ENCODE data around the gene PSMB2. TPM values are rescaled to one million over a fixed set of nuclear protein-coding genes. Genes with fewer than 3 reads are reported as not detected.

PSMB2 gene
- total RNA-seq, 1 donor from 2014 or later, result 54.1 TPM

DNA sequence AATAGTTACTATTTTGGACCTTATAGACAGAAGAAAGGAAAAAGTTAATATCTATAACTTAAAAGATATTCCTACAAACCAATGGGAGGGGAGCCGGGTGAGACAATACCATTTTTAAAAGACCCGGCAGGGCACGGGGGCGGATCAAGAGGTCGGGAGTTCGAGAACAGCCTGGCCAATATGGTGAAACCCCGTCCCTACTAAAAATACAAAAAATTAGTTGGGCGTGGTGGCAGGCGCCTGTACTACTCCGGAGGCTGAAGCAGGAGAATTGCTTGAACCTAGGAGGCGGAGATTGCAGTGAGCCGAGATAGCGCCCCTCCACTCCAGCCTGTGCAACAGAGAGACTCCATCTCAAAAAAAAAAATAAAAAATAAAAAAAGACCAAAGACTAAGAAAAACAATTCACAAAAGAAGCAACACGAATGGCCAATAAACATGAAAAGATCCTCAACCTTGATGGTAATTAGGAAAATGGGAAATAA is 1.2 kb upstream of the PSMB2 start:
- DNase-seq (ENCODE audit: low spot score), result no peak

GRCh38 chr1:35640380-35641232 is 720 bp downstream of the PSMB2 start:
- DNase-seq (ENCODE audit: low spot score), result no peak

- no peak for DNase-seq (ENCODE audit: low spot score)
These were observed 3.9 kb downstream of the PSMB2 start for GRCh38 chr1:35637401-35637809.

- DNase-seq (ENCODE audit: low spot score), result no peak
These were observed 7.8 kb downstream of the PSMB2 start for GRCh38 chr1:35633547-35633946.

DNA sequence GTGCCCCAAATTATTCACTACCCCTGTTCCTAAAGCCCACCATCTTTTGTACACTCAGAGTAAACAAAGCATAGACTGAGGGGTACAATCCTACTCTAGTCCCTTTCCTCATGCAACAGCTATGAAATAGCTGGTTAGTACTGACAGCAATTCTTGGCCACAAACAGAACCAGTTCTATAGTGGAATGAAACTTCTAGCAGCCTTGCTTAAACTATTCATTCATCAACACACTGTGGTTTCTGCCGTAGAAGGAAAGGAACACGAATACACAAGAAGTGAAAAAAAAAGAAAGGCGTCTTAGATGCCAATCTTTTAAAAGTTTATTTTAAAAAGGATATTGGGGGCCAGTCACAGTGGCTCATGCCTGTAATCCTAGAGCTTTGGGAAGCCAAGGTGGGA is 9.9 kb downstream of the PSMB2 start:
- DNase-seq (ENCODE audit: low spot score), result no peak

DNA sequence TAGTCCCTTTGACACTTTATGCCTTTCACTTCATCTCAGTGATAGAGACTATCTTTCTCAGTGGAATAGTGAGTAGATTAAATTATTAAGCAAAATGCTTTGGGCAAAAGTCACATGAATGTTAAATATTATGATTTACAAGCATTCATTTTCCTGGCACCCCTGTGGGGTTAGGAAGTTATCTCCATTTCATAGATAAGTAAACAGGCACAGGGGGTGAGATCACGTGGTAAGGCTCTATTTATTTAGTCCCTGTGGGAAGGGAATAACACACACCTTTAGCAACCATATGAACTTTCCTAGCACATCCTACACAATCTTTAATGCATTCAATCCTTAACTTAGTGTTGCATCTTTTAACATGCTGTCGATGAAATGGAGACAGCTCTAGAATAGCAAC is 12.3 kb downstream of the PSMB2 start:
- no peak for DNase-seq (ENCODE audit: low spot score)

DNA sequence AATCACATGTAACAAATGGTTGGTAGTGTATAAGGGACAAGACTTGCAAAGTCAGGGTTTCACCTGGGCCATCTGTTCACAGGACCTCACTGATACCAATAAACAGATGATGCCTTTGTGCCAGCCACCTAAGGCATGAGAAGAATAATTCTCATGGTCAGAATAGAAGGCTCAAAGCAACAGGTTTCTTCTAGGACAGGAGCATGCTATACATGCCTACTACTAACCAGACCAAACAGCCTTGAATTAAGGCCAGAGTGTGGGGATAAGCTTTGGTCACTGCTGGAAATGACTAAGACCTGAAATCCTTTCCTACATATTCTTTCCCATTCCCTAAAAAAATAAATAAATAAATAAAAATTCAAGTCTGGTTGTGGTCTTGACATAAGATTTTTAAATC is 17.5 kb downstream of the PSMB2 start:
- DNase-seq (ENCODE audit: low spot score), result no peak

DNA sequence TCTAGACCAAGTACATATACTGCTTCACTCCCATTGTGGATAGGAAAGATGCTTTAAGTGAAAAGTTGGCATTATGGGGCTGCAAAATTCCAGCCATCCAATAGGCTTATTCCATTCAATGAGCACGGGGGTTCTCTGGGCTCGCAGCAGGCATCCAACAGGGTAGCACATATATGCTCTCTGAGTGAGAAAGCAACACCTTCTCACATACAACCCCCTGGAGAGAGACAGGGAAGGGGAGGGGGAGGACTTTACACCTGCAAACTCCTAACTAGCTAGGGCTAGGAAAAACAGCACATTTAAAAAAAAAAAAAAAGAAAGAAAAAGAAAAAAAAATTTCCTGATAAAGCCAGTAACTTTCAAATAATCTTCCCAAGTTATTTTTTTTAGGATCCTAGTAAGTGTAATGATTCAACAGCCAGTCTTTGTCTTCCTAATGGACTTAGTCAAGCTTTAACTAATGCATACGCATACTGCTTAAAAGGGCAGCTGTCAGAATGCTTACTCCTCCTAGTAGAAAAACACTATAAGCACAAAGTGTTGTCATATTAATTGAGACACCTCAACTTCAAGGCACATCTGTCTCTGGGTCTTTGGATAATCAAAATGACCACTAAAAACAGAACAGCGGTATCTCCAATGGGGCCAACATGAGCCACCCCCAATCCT is 18.7 kb downstream of the PSMB2 start:
- no peak for DNase-seq (ENCODE audit: low spot score)

GRCh38 chr1:35619237-35620121 is 21.8 kb downstream of the PSMB2 start:
- no peak for DNase-seq (ENCODE audit: low spot score)

GRCh38 chr1:35615440-35615839 is 25.9 kb downstream of the PSMB2 start:
- DNase-seq (ENCODE audit: low spot score), result no peak

DNA sequence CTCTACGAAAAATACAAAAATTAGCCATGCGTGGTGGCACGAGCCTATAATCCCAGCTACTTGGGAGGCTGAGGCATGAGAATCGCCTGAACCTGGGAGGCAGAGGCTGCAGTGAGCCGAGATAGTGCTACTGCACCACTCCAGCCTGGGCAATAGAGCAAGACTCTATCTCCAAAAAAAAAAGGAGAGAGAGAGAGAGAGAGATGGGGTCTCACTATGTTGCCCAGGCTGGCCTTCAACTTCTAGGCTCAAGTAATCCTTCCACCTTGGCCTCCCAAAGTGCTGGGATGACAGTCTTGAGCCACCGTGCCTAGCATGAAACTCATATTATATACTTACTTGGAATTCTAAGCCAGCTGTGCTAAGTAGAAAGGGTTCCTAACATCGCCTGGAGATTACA is 29.7 kb downstream of the PSMB2 start:
- no peak for DNase-seq (ENCODE audit: low spot score)

- DNase-seq (ENCODE audit: low spot score), result no peak
These were observed 35.5 kb downstream of the PSMB2 start for GRCh38 chr1:35605867-35606182.

DNA sequence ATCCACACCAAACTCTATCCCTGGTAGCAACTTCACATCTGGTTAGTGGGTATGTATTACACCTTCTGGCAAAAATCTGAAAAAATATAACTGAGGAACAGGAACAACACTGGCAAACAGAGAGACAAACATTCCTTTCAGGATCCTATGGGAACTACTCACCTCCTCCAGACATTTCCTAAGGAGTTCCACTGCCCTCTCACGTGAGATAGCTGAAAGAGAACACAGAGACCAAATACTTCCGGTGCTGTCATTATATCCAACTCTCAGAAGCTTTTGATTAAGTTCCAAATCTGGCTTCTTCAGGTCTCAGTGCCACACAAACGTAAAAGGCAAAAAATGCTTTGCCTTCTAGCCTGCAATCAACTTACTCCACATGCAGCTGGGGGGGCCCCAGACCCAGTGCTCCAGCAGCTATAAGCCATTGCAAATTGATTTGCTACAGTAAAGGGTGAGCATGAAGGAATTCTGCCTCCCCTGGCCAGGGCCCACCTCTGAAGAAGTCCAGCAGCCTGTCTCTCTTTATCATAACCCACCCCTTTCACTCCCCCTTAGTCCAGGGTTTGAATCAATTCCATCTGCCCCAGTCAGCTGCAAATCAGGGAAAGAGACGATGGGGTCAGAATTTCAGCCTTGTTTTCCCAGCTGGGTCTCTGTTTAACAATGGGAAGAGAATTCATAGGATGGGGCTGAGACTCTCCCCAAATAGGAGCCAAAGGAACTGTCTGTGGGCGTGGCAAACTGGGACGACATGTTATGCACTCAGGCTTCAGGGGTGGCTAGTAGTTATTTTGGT is 36.1 kb downstream of the PSMB2 start:
- DNase-seq (ENCODE audit: low spot score), result no peak

DNA sequence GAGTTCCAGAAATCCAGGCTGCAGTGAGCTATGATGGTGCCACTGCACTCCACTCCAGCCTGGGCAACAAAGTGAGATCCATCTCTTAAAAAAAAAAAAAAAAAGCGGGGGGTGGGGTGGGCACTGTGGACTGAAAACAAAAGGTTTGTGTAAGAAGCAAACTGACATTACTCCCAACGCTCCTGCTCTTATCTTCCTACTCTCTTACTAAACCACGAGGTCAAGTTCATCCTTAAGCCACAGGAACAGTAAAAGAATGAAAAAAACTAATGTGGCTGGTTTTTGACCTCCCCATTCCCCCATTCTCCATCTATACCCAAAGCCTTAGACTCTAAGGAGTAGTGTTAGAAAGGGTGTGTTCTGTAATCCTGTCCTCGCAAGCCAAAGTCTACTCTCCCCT is 37.4 kb downstream of the PSMB2 start:
- no peak for DNase-seq (ENCODE audit: low spot score)

GRCh38 chr1:35603468-35603867 is 37.9 kb downstream of the PSMB2 start:
- DNase-seq (ENCODE audit: low spot score), result no peak

- no peak for DNase-seq (ENCODE audit: low spot score)
These were observed 40.7 kb downstream of the PSMB2 start for GRCh38 chr1:35600593-35600992.

GRCh38 chr1:35599411-35599810 is 41.9 kb downstream of the PSMB2 start:
- no peak for DNase-seq (ENCODE audit: low spot score)

DNA sequence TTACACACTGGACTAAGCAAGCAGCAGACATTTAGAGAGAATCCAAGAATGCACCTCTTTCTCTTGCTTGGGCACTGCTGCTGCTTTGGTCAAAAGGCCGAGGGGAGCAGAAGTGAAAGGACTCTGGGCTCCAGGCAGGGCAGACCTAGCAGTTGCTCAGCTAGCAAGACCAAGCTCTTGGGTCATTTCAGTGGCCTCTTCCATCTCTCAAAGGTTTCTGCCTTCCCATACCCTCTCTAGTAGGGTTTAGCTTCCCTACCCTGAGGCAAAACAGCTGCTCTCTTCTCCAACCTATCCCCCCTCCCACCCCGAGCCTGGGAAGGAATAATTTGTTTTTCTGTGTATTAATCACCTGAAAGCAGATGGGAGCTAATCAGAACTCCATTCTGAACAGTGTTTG is 42.4 kb downstream of the PSMB2 start:
- DNase-seq (ENCODE audit: low spot score), result no peak

- no peak for DNase-seq (ENCODE audit: low spot score)
These were observed 43.5 kb downstream of the PSMB2 start for GRCh38 chr1:35597870-35598269.

- DNase-seq (ENCODE audit: low spot score), result no peak
These were observed 45.6 kb downstream of the PSMB2 start for GRCh38 chr1:35595684-35596083.

GRCh38 chr1:35594005-35594760 is 47.1 kb downstream of the PSMB2 start:
- DNase-seq (ENCODE audit: low spot score), result no peak
